Endothelial cell of umbilical vein (primary cell): ENCODE data around the gene UQCRH. TPM values are rescaled to one million over a fixed set of nuclear protein-coding genes. Genes with fewer than 3 reads are reported as not detected.

Source experiments
- BruUV-seq: library from RNA; stranded (reverse); fragments of 400-500 nt; replicated peaks from 2 replicates; lab custom pipeline; 2021; lab: Mats Ljungman, UMichigan
- CTCF ChIA-PET: fragments of 300-600, 350-600 bp; sonication (Branson Sonifier 250); formaldehyde crosslinking; loops from one replicate; lab custom pipeline; 2021; ENCODE audit warnings: antibody characterized with exemption, inconsistent platforms; lab: Charles Lee
- POLR2A ChIA-PET: fragments of 300-600, 350-600 bp; sonication (Branson Sonifier 250); formaldehyde crosslinking; loops from one replicate; lab custom pipeline; 2021; ENCODE audit warnings: antibody characterized with exemption, inconsistent platforms; lab: Charles Lee
- DNase-seq: peaks from one replicate; pipeline ENCODE4 v3.0.0-alpha.2; 2011; ENCODE audit warnings: low read depth, low spot score
- FAIRE-seq: peaks from 2 replicates; lab custom pipeline; 2011; peaks lifted over from hg19 to GRCh38; lab: Jason Lieb, UNC
- H2AFZ ChIP-seq: 2 replicates; pipeline ENCODE4 v1.6.0; 2012; ENCODE audit warnings: low read depth, low read length, control low read depth, inconsistent platforms
- H3K27ac ChIP-seq: 2 replicates; pipeline ENCODE4 v1.5.1; 2011; ENCODE audit warnings: low read depth, mild to moderate bottlenecking, control low read depth, low read length, moderate library complexity; ENCODE audit not compliant: insufficient read depth
- H3K27me3 ChIP-seq, 2 experiments: 2 replicates each; pipeline versions ENCODE4 v1.6.0 to v1.6.1; 2011; ENCODE audit warnings: low read length in 2 of 2, mixed read lengths in 1 of 2; ENCODE audit not compliant: control insufficient read depth in 2 of 2, insufficient read depth in 2 of 2
- H3K36me3 ChIP-seq, 2 experiments: 2 replicates in 1 of 2; 3 replicates in 1 of 2; pipeline ENCODE4 v1.5.1; 2011; ENCODE audit warnings: low read length in 2 of 2, mild to moderate bottlenecking in 1 of 2, moderate library complexity in 1 of 2; ENCODE audit not compliant: control insufficient read depth in 2 of 2, insufficient read depth in 2 of 2; ENCODE audit errors: extremely low read depth in 1 of 2
- H3K4me1 ChIP-seq: 3 replicates; pipeline ENCODE4 v1.5.1; 2011; ENCODE audit warnings: mild to moderate bottlenecking, low read length; ENCODE audit not compliant: control insufficient read depth, insufficient read depth; ENCODE audit errors: extremely low read depth
- H3K4me2 ChIP-seq: 2 replicates; pipeline ENCODE4 v1.6.1; 2011; ENCODE audit warnings: low read length, control low read depth, mixed read lengths; ENCODE audit not compliant: insufficient read depth
- H3K4me3 ChIP-seq, 3 experiments: fragments of 200-600 bp in 1 of 3; sonication (generic), shearing (Covaris generic) in 1 of 3; replicated peaks in 1 of 3; 2 replicates each; pipeline ENCODE4 v1.5.1; 2011 to 2016; ENCODE audit warnings: control low read depth in 3 of 3, low read length in 3 of 3, mild to moderate bottlenecking in 2 of 3, inconsistent platforms in 1 of 3, low read depth in 1 of 3, moderate library complexity in 1 of 3; ENCODE audit not compliant: insufficient read depth in 1 of 3
- H3K79me2 ChIP-seq: 2 replicates; pipeline ENCODE4 v1.6.0; 2012; ENCODE audit warnings: low read length, inconsistent platforms; ENCODE audit not compliant: control insufficient read depth, insufficient read depth
- H3K9ac ChIP-seq: replicated peaks from 2 replicates; pipeline ENCODE3; 2011; ENCODE audit warnings: low read length, control low read depth; ENCODE audit not compliant: insufficient read depth; ENCODE audit errors: extremely low read depth
- H3K9me1 ChIP-seq: replicated peaks from 3 replicates; pipeline ENCODE4 v1.6.0; 2011; ENCODE audit warnings: mild to moderate bottlenecking, low read length; ENCODE audit not compliant: control insufficient read depth, insufficient read depth; ENCODE audit errors: extremely low read depth
- H3K9me3 ChIP-seq: replicated peaks from 2 replicates; pipeline ENCODE4 v1.5.1; 2012; ENCODE audit warnings: low read length, inconsistent platforms; ENCODE audit not compliant: control insufficient read depth, insufficient read depth
- H4K20me1 ChIP-seq: replicated peaks from 2 replicates; pipeline ENCODE3; 2011; ENCODE audit warnings: mild to moderate bottlenecking, low read length; ENCODE audit not compliant: control insufficient read depth, insufficient read depth; ENCODE audit errors: extremely low read depth
- CTCF ChIP-seq, 2 donors: IDR thresholded peaks; 1 replicate in 1 of 2; 2 replicates in 1 of 2; pipeline ENCODE4 v1.5.1; 2011; ENCODE audit warnings: low read length in 2 of 2, mild to moderate bottlenecking in 2 of 2, moderate library complexity in 2 of 2, control low read depth in 1 of 2, inconsistent platforms in 1 of 2, low read depth in 1 of 2; ENCODE audit not compliant: insufficient read depth in 1 of 2; ENCODE audit errors: extremely low read depth in 1 of 2
- EZH2 ChIP-seq: IDR thresholded peaks from 2 replicates; pipeline ENCODE4 v1.6.1; 2012; ENCODE audit warnings: borderline replicate concordance, low read depth, mild to moderate bottlenecking, moderate library complexity, low read length, inconsistent platforms; ENCODE audit not compliant: severe bottlenecking
- FOS ChIP-seq: IDR thresholded peaks from 2 replicates; pipeline ENCODE4 v1.6.1; 2011; ENCODE audit warnings: mild to moderate bottlenecking, low read length, moderate library complexity, borderline replicate concordance; ENCODE audit not compliant: insufficient read depth
- GATA2 ChIP-seq: IDR thresholded peaks from 2 replicates; pipeline ENCODE4 v1.7.0; 2011; ENCODE audit warnings: low read depth, mild to moderate bottlenecking, moderate library complexity, mixed read lengths, low read length; ENCODE audit not compliant: insufficient read length, insufficient read depth
- JUN ChIP-seq: IDR thresholded peaks from 2 replicates; pipeline ENCODE4 v1.6.1; 2011; ENCODE audit warnings: borderline replicate concordance, low read depth; ENCODE audit not compliant: insufficient read length, insufficient read depth
- MAX ChIP-seq: IDR thresholded peaks from 2 replicates; pipeline ENCODE4 v1.6.1; 2011; ENCODE audit not compliant: insufficient read depth, insufficient read length
- MYC ChIP-seq: IDR thresholded peaks from one replicate; pipeline ENCODE4 v1.6.1; 2011; ENCODE audit warnings: mild to moderate bottlenecking, low read depth, low read length
- POLR2A ChIP-seq: IDR thresholded peaks from 2 replicates; pipeline ENCODE4 v1.6.1; 2012; ENCODE audit warnings: low read depth, mild to moderate bottlenecking, control low read depth, low read length
- POLR2AphosphoS5 ChIP-seq: IDR thresholded peaks from 2 replicates; pipeline ENCODE4 v1.6.1; 2012; ENCODE audit warnings: low read depth, mild to moderate bottlenecking, control low read depth, low read length, moderate library complexity; ENCODE audit not compliant: insufficient read depth
- dilution Hi-C: fragments of 300-500 bp; cut with MboI; formaldehyde crosslinking; loops from one replicate; pipeline ENCODE4 v1.15.0; 2019; ENCODE audit warnings: low sequenced_read_pairs; ENCODE audit not compliant: extremely low pct_ligation_motif_present
- intact Hi-C: fragments of 100-400 bp; cut with micrococcal nuclease; formaldehyde crosslinking; loops from one replicate; pipeline ENCODE4 v1.10.0; 2022
- polyA plus RNA-seq, 4 experiments: library from polyadenylated mRNA; depleted of rRNA in 3 of 4; stranded (reverse) in 3 of 4; unstranded in 1 of 4; fragments of >200 nt; gene quantifications; 2 replicates each; pipeline versions ENCODE4 v1.2.1 to v1.2.3, GENCODE V29; 2011 to 2012; ENCODE audit warnings: missing spikeins in 1 of 4
- total RNA-seq: library from RNA; stranded (reverse); gene quantifications from 2 replicates; pipeline ENCODE4 v1.2.3, GENCODE V29; 2021

The UQCRH gene
- total and polyA plus RNA-seq, 2 donors (not counting 3 experiments of a cell fraction or from before 2014, with no cell fraction given), result 253 to 527 TPM

- TF ChIP-seq POLR2A (no peak), JUN (no peak)
- Histone ChIP-seq H3K4me3 (no peak overlapping the region), H3K9me1 (no peaks in the 10 kb centered on the region), H3K27me3 (no peaks in the 10 kb centered on the region), H3K4me1 (no peaks in the 10 kb centered on the region), H3K4me2 (no peak overlapping the region), H3K9ac (no peak overlapping the region), H4K20me1 (no peaks in the 10 kb centered on the region), H3K79me2 (no peaks in the 10 kb centered on the region), H2AFZ (no peak overlapping the region), H3K9me3 (no peaks in the 10 kb centered on the region), H3K36me3 (peaks cover 5 to 15% of the 10 kb centered on the region in 2 experiments), H3K27ac (no peak overlapping the region)
- intact Hi-C loops, result no loop called here
- no TSS peak for BruUV-seq
- no peak for FAIRE-seq
- ChIA-PET POLR2A (no interaction called here), CTCF (no interaction called here)
- dilution Hi-C loops, result no loop called here
- no peak for DNase-seq
Measured at GRCh38 chr1:46278807-46279206, 24.7 kb upstream of the UQCRH start.

GRCh38 chr1:46280092-46280491 lies 23.4 kb upstream of the UQCRH start:
- dilution Hi-C loops (no loop called here), intact Hi-C loops (no loop called here)
- no peaks in the 10 kb centered on the region for H4K20me1 ChIP-seq
- no peak overlapping the region for H3K27ac ChIP-seq
- POLR2A ChIA-PET, result no interaction called here
- no peaks in the 10 kb centered on the region for H3K9me3 ChIP-seq
- no peak for TF ChIP-seq POLR2AphosphoS5
- no peak for TF ChIP-seq MAX
- TF ChIP-seq POLR2A, result no peak
- TF ChIP-seq GATA2, result no peak
- TF ChIP-seq JUN, result no peak
- TF ChIP-seq CTCF (IDR thresholded peaks at IDR 0.05; ENCODE audit: extremely low read depth in 1 of 2, insufficient read depth in 1 of 2, low read depth in 1 of 2, low read length in 2 of 2), result no peak
- TF ChIP-seq MYC, result no peak
- no peak for TF ChIP-seq FOS
- TF ChIP-seq EZH2, result no peak
- H3K4me3 ChIP-seq, result no peak overlapping the region
- no peaks in the 10 kb centered on the region for H3K9me1 ChIP-seq
- no peaks in the 10 kb centered on the region for H3K79me2 ChIP-seq
- no peak overlapping the region for H2AFZ ChIP-seq
- CTCF ChIA-PET, result no interaction called here
- DNase-seq, result no peak
- H3K9ac ChIP-seq, result no peak overlapping the region
- no peak overlapping the region for H3K4me2 ChIP-seq
- no peaks in the 10 kb centered on the region for H3K27me3 ChIP-seq
- no TSS peak for BruUV-seq
- no peak for FAIRE-seq
- H3K4me1 ChIP-seq, result no peaks in the 10 kb centered on the region
- peaks cover 5 to 21% of the 10 kb centered on the region in 2 experiments for H3K36me3 ChIP-seq
